Activated gamma-delta T cell treated with Interleukin-2 at 50 U/mL for 16 hours (primary cell): ENCODE results near the gene KLF18.
"Not testable (repeated sequence)": the region's sequence is repeated elsewhere in the genome, so short reads cannot be mapped to it uniquely, and the experiment has no call there.

ENCODE experiments used
- DNase-seq: peaks from one replicate; pipeline ENCODE4 v3.0.0-alpha.2; 2020

The KLF18 gene

DNA sequence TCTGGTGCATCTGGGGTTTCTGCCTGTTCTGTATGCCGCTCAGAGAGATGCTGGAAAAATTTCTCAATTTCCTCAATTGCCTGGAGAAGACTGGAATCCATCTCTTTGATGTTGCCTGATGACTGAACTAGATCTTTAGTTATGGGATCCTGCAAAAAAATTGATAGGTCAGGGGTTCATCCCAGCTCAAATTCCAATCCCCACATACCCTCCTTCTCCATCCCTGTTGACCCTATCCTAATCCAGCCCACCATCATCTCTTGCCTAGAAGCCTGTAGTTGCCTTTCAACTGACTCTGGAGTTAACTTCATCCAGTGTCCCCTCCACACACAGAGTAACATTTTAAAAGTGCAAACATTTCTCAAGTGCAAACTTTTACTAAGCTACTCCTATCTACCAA is at the start of gene KLF18:
KLF18 (minus strand) TSS at position 101 of the 400 bp plus-strand sequence; CDS start at position 101, 0 bp downstream.
- no peak for DNase-seq

DNA sequence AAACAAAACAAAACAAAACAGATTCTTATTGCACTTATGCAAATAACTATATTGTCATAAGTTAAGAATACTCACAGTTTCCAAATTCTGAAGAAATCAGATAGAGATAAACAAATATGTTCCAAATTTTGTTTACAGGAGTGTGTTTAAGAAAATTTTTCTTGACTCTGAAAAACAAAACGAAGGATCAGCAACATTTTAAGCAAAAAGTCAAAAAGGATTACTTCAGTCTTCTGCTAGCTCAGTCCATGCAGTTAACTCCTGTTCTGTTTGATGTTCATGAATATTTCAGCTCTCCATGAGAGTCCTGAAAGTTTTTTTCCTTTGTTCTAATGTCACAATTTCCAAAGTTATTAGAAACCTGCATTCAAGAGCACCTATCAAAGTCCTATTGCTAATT is 33.2 kb upstream of the KLF18 start:
- no peak for DNase-seq

DNA sequence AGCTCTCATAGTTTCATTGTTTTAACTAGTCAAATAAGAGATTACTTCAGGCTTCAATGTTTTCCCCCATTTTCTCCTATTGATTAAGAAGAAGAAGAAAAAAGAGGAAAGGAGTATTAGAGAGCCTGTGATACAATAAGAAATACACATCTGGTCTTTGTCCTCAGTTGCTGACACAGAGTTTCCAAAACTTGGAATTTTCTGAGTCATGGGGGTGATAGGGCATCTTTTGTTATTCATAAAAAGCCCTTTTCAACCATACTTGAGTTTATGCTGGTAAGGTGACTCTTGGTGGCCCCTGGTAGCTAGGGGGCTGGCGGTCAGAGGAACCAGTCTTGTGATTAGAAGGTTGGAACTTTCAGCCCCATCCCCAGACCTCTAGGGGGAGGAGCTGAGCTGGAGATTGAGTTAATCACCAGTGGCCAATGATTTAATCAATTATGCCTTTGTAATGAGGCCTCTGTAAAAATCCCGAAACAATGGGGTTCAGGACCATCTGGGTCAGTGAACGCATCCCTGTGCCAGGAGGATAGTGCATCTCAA is 28.9 kb upstream of the KLF18 start:
- DNase-seq = no peak

DNA sequence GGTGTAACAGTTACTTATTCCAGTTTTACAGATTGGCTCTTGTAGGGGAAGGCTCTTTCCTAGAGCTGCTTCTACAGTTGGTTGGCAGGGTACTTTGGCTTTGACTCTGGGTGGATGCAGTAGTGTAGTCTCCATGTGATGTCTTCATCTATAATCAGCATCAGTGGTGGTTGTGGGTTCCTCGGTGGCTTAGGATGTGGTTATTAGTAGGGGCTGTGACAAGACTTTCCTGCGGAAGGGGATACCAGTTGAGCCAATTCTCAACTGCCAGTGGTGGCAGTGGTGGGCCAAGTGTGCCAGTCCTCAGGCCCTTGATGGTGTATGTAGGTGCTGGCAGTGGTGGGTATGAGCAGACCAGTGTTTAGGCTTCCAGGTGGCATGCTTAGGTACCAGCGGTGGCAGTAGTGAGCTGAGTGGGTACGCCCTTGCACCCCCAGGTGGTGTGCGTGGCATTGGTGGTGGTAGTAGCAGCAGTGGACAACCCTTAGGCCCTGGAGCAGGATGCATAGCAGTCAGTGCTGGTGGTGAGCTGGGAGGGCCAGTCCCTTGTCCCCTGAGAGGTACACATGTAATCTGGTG is 27.2 kb upstream of the KLF18 start:
- DNase-seq = no peak

DNA sequence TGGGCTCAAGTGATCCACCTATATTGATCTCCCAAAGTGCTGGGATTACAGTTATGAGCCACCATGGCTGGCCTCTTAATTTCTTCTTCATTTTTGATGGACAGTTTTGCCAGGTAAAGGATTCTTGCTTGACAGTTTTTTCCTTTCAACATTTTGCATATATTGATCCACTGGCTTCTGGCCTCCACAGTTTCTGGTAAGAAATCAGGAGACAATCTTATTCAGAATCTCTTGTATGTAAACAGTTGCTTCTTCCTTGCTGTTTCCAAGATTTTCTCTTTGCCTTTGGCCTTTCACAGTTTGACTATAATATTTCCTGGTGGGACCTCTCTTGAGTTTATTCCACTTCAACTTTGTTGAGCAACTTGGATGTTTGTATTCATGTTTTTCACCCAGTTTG is 20.1 kb upstream of the KLF18 start:
- no peak for DNase-seq

DNA sequence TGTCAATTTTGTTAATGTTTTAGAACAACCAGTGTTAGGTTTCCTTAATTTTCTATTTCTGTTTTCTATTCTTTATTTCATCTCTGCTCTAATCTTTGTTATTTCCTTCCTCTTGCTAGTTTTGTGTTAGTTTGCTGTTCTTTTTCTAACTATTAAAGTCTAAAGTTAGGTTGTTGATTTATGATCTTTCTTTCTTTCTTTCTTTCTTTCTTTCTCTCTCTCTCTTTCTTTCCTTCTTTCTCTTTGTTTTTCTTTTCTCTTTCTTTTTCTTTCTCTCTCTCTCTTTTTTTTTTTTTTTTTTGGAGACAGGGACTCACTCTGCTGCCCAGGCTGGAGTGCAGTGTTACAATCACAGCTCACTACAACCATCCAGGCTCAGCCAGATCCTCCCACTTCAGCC is 17.4 kb upstream of the KLF18 start:
- no peak for DNase-seq

DNA sequence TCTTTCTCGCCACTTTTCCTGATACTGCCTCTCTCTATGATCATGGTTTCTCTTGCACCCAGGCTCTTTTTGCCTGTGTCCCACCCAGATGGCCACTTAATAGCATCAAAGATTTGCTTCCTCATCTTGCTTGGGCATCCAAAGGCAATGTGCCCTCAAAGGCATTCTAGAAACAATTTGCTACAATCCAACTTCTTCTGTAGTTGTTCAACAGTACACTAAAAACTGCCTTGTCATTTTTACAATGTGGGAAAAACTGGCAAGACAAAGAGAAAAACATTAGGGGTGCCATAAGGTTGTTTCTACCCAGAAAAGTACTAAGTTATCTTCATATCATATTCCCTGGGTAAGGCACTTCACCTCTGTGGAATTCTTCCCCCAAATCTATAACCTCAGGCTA is 16.5 kb upstream of the KLF18 start:
- DNase-seq = no peak

DNA sequence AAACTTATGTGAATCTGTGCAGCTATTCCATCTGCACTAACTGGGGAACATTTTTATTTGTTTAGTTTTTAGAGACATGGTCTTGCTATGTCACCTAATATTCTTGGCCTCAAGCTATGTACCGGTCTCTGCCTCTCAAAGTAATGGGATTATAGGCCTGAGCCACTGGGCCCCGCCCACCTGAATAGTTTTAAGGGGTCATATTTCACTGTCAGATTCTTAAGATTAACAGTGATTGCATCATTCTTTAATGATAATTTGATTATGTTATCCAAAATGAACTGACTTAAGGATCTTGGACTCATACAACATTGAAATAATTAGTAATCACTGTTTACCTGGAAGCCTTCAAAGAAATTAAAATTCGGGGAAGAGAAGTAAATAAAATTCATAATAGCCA is 12.6 kb upstream of the KLF18 start:
- DNase-seq = no peak

DNA sequence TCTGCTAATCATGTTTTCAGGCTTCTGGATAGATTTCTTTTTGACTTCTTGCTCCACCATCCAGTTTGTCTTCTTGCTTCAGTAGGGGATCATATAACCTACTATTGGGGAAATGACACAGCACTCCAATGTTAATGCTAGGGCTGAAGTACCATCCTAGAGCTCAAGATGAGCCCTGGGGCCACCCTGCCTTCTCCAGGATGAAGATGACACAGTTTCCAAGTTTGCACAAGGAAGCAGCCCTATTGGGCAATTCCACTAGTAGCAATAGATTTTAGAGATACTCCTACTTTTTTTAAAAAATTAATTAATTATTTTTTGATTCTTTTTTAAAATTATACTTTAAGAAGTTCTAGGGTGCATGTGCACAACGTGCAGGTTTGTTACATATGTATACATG is 11.3 kb upstream of the KLF18 start:
- DNase-seq = no peak

DNA sequence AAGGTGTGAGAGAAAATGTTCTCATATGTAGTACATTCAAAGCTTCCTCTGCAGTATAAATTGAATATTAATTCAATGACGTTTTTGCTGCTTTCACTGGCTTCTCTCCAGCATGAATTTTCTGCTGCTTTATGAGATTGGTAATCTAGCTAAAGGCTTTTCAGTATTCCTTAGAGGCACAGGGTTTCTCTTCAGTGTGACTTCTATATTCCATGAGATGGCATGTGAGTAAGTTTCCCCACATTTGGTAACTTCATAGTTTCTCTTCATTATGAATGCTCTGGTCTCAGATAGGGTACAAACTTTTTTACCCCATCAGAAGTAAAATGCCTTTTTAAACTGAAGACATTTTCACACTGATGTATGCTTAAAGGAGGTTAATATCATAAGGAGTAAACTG is 10.4 kb upstream of the KLF18 start:
- no peak for DNase-seq

DNA sequence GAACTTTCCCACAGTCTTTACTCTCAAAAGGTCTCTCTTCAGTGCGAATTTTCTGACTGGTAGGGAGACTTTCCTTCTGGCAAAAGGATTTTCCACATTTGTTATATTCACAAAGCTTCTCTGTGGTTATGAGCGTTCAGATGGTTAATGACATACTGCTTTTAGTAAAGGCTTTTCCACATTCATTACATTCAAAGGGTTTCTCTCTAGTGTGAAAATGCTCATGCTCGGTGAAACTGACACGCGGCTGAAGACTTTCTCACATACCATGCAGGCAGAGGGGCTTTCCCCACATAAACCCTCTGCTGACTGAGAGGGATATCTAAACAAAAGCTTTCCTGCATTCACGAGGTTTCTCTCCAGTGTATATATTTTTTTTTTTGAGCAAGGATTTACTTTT is 9.9 kb upstream of the KLF18 start:
- DNase-seq = no peak

DNA sequence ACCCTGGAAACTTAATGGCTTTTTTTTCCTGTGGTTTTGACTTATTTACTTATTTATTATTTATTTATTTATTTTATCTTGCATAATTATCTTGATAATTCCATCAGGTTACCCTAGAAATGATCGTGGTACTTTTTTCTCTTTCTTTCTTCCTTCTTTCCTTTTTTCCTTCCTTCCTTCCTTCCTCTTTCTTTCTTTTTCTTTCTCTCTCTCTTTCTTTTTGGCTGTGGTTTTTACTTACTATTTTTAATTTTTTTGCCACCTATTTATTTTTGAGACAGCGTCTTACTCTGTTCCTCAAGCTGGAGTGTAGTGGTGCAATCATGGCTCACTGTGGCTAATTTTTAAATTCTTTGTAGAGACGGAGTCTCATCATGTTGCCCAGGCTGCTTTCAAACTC is 6.2 kb upstream of the KLF18 start:
- no peak for DNase-seq

DNA sequence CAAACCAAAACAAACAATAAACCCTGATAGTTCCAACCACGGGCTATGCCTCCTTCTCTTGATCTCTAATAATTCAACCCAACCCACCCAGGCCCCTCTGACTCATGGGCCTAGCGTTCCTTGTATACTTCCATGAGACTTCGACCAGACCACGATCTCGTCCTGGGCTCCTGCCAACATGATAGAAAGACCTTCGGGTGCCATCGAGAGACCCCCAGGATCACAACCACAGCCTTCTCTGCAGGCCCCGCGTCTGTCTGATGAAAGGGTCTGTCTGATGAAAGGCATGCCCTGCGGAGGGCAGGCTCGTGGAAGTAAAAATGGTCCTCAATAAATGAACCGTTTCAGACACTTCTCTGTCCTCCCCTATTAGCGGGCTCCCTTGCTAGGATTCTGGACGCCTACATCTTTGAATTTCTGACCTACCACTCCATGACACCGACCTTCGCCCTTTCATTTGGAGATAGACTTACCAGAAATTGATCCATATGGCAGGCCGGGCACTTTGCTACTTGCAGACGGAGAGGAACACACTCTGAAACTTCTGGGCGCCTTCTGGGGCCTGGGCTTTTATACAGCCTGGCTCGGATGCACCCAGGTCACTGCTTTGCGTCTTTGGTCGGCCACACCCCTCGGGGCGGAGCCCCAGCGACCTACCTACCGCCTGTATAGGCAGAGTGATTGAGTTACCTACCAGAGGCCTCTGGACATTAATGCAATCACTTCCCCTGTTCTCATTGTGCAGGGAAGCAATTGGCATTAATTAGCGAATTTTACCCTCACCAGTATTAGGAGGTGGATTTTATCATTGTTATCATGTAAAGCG is 5.3 kb upstream of the KLF18 start:
- DNase-seq = no peak

DNA sequence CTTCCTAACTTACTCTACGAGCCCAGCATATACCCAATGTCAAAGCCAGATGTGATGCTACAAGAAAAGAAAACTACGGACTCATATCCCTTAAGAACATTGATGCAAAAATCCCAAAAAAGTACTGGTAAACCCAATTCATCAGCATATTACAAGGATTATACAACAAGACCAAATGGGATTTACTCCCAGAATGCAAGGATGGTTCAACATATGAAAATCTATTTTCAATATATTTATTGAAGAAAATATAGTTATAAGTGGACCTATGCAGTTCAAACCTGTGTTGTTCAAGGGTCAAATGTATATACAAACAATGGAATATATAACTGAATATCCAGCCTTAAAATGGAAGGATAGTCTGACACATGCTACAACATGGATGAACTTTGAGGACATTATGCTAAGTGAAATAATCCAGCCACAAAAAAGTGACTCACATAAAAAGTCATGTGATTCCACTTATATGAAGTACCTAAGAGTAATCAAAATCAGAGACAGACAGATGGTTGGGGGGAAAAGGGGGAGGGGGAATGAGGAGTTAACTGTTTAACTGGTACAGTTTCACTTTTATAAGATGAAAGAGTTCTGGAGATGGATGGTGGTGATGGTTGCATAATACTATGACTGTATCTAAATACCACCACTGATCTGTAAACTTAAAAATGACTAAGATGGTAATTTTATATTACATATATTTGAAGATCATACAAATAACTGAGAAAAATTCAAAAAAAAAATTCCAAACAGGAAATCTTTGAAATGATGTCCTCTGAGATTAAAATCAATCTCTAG is 3.7 kb upstream of the KLF18 start:
- DNase-seq = no peak

DNA sequence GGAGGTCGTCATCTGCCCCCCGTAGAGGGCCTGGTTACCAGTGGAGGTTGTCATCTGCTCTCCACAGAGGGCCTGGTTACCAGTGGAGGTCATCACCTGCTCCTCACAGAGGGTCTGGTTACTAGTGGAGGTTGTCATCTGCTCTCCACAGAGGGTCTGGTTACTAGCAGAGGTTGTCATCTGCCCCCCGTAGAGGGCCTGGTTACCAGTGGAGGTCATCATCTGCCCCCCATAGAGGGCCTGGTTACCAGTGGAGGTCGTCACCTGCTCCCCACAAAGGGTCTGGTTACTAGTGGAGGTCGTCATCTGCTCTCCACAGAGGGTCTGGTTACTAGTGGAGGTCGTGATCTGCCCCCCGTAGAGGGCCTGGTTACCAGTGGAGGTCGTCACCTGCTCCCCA is 1.9 kb downstream of the KLF18 start:
- DNase-seq = not testable (repeated sequence)

DNA sequence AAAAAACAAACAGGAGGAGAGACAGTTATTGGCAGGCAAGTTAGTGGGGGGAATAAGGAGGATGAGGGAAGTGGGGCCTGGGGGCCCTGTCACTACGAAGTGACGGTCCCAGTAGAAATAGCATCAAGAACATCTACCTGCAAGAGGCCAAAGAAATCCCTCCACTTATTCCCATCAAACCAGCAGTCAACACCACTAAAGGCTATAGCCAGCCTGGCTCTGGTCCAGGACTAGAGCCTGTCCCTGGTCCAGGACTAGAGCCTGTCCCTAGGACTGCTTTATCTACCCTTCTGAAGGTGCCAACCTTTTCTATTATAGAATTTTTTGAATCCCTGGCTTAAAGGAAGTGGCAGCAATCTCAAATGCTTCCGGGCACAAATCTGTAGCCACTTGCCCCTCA is 3.2 kb downstream of the KLF18 start:
- no peak for DNase-seq

DNA sequence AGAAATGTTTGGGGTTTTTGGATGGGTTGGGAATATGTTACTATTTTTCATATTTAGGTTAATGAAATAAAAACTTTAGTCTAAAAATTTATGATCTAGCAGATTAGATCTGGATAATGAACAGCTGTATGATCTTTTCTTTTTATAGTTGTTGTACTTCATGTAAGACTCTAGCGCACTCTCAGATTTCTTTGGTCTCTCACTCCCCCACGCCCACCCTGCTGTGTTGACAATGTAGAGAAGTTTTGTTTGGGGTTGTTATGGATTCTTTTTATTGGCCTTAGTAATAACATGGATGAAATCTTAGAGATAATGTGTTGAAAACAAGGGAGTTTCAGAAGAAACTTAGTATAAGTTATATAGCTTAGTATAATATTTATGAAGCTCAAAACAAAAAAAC is 5.5 kb downstream of the KLF18 start:
- no peak for DNase-seq

DNA sequence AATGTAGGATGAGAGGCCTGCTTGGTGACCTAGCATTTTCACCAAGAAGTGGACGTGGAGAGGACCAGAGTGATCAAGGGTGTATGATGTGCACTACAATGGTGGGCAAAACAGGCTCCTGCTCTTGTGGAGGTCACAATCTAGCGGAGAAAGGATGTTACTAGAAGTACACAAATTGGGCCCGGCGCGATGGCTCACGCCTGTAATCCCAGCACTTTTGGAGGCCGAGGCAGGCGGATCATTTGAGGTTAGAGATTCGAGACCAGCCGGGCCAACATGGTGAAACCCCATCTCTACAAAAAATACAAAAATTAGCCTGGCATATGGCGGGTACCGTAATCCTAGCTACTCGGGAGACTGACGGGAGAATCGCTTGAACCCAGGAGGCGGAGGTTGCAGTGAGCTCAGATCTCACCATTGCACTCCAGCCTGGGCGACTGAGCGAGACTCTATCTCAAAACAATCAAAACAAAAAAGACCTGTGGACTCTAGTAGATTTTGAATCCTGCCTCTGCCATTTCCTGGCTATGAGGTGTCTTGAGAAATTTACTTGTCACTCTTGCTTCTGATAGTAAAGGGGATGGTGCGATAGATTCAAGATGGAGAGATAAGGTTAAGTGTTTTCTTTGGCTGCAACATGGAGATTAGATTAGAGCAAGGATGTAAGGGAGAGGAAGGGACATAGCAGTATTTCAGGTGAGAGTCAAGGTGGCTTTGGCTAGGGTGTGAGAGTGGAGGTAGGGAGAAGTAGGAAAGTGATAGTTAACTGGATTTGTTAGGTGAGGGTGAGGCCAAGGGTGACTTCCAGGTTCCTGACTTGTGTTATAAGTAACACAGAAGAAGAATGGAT is 7.1 kb downstream of the KLF18 start:
- DNase-seq = no peak

DNA sequence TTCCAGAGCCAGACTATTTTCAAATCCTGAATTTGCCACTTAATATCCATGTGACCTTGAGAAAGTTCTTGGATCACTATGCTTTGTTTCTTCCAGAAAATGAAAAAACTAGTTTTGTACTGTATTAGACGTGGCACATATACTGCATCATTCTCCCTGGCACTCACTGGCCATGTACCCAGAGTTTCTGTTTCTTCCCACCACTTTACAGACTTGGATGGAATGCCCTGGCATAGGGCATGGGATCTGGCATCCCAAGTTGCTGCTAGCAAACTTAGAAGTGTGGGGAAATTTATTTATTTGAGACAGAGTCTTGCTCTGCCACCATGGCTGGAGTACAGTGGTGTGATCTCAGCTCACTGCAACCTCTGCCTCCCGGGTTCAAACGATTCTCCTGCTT is 10.0 kb downstream of the KLF18 start:
- no peak for DNase-seq

DNA sequence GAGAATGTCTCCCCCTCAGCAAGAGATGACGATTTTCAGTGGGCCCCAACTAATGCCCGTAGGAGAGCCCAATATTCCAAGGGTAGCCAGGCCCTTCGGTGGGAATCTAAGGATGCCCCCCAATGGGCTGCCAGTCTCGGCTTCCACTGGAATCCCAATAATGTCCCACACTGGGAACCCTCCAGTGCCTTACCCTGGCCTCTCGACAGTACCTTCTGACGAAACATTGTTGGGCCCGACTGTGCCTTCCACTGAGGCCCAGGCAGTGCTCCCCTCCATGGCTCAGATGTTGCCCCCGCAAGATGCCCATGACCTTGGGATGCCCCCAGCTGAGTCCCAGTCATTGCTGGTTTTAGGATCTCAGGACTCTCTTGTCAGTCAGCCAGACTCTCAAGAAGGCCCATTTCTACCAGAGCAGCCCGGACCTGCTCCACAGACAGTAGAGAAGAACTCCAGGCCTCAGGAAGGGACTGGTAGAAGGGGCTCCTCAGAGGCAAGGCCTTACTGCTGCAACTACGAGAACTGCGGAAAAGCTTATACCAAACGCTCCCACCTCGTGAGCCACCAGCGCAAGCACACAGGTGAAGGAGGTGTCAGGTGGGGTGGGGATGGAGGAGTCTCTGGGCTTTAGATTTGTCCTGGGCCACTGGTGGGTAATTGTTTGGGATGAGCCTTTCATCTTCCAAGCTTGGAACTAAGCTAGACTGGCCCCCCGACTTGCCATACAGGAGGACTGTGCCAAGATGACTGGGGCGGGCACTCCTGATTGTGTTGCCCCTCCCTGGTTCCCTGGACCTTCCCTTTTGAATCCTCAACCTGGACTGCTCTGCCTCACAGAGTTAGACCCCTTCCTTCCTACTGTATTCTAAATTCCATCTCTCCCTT is 11.6 kb downstream of the KLF18 start:
- DNase-seq = no peak

DNA sequence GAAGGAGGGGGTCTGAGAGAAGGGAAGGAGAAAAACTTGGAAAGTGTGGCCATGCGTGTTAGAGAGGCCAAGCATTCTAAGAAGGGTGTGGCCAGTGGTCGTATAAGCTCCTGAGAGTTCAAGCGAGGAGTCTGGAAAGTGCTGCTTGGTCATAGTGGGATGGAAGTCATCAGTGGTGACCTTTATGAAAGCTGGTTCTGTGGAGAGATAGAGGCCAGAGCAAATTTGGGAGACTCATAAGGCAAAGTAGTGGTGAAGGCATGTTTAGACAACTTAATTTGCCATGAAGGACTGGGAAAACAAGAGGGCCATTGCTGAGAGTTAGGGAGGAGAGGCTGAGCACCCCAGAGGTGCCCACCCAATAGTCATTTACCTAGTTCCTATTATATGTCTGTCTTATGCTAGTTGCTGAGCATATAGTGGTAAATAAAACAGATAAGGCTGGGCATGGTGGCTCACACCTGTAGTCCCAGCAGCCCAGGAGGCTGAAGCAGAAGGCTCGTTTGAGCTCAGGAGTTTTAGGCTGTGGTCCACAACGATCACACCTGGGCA is 21.0 kb downstream of the KLF18 start:
- DNase-seq = no peak
